ENCODE measurements around the gene SLC25A47.
"Not testable (repeated sequence)": the region's sequence is repeated elsewhere in the genome, so short reads cannot be mapped to it uniquely, and the experiment has no call there.

SLC25A47 gene

GRCh38 chr14:100309028-100309737, 14.0 kb upstream of the SLC25A47 start:
- TF ChIP-seq CTCF (IDR thresholded peaks at IDR 0.05; ENCODE audit: low read length) (no peak), EZH2 (IDR thresholded peaks at IDR 0.05; ENCODE audit: borderline replicate concordance, low read length) (no peak)
- Histone ChIP-seq H3K9me2 (ENCODE audit: low read depth, low read length) (no peaks in the 10 kb centered on the region), H3K27ac (ENCODE audit: low read depth, low read length, poor library complexity, severe bottlenecking) (no peak overlapping the region), H4K20me1 (ENCODE audit: insufficient read depth, low read length) (no peaks in the 10 kb centered on the region), H3K36me3 (ENCODE audit: insufficient read depth, low read length) (no peaks in the 10 kb centered on the region), H3K4me3 (ENCODE audit: low read depth, low read length, poor library complexity, severe bottlenecking) (no peak overlapping the region), H3K79me2 (ENCODE audit: insufficient read depth, low read length) (no peaks in the 10 kb centered on the region), H3K4me1 (ENCODE audit: insufficient read depth, low read length, severe bottlenecking) (peaks cover 26% of the 10 kb centered on the region), H3K9ac (ENCODE audit: low read length) (no peak overlapping the region), H3K9me3 (ENCODE audit: low read length) (no peaks in the 10 kb centered on the region), H3K27me3 (ENCODE audit: insufficient read depth, low read length) (0 out of 2 replicates have a peak, but pooled peaks cover 5% of the 10 kb centered on the region), H3K4me2 (ENCODE audit: low read length) (no peak overlapping the region), H3F3A (ENCODE audit: insufficient read depth, low read length) (no peaks in the 10 kb centered on the region), H2AFZ (ENCODE audit: low read length) (no peak overlapping the region)

- not testable (repeated sequence) for H3K9me2 ChIP-seq (ENCODE audit: low read depth, low read length); H2AFZ ChIP-seq (ENCODE audit: low read length); H3K4me2 ChIP-seq (ENCODE audit: low read length); H3K79me2 ChIP-seq (ENCODE audit: insufficient read depth, low read length); H3K9ac ChIP-seq (ENCODE audit: low read length); H3K4me1 ChIP-seq (ENCODE audit: insufficient read depth, low read length, severe bottlenecking); H3F3A ChIP-seq (ENCODE audit: insufficient read depth, low read length); H3K27me3 ChIP-seq (ENCODE audit: insufficient read depth, low read length); H3K4me3 ChIP-seq (ENCODE audit: low read depth, low read length, poor library complexity, severe bottlenecking); H4K20me1 ChIP-seq (ENCODE audit: insufficient read depth, low read length); H3K9me3 ChIP-seq (ENCODE audit: low read length); H3K27ac ChIP-seq (ENCODE audit: low read depth, low read length, poor library complexity, severe bottlenecking); H3K36me3 ChIP-seq (ENCODE audit: insufficient read depth, low read length)
Observed at GRCh38 chr14:100312110-100312876, 10.8 kb upstream of the SLC25A47 start.

DNA sequence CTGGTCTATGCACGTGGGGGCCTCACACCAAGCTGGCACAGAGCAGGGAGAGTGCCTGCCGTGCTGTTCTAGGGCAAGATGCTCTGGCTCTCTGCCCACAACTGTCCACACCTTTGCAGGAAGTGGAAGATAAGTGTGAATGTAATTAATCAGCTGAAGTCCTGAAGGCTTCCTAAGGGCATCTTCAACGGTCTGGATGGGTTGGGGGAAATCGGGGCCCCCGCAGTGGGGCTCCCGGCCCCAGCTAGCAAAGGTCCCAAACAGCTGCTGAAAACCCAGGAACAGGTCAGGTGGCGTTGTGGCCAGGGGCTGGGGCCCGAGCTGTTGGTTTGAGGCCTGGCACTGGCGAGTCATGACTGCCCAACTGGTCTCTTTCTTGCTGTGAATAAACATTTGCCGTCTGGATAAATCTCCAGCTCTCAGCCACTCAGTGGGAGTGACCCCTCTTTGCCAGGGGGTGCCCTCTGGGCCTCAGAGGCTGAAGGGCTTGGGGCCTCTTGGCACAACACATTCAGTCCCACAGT, 10.2 kb upstream of the SLC25A47 start:
- Histone ChIP-seq H3K4me1 (ENCODE audit: insufficient read depth, low read length, severe bottlenecking) (peaks cover 6% of the 10 kb centered on the region), H4K20me1 (ENCODE audit: insufficient read depth, low read length) (no peaks in the 10 kb centered on the region), H3F3A (ENCODE audit: insufficient read depth, low read length) (no peaks in the 10 kb centered on the region), H3K4me3 (ENCODE audit: low read depth, low read length, poor library complexity, severe bottlenecking) (no peak overlapping the region), H3K9ac (ENCODE audit: low read length) (no peak overlapping the region), H2AFZ (ENCODE audit: low read length) (no peak overlapping the region), H3K9me3 (ENCODE audit: low read length) (no peaks in the 10 kb centered on the region), H3K79me2 (ENCODE audit: insufficient read depth, low read length) (no peaks in the 10 kb centered on the region), H3K9me2 (ENCODE audit: low read depth, low read length) (no peaks in the 10 kb centered on the region), H3K4me2 (ENCODE audit: low read length) (no peak overlapping the region), H3K27ac (ENCODE audit: low read depth, low read length, poor library complexity, severe bottlenecking) (no peak overlapping the region), H3K36me3 (ENCODE audit: insufficient read depth, low read length) (no peaks in the 10 kb centered on the region), H3K27me3 (ENCODE audit: insufficient read depth, low read length) (no peaks in the 10 kb centered on the region; the same call in 1 of the 2 replicates)
- TF ChIP-seq CTCF (IDR thresholded peaks at IDR 0.05; ENCODE audit: low read length) (no peak), EZH2 (IDR thresholded peaks at IDR 0.05; ENCODE audit: borderline replicate concordance, low read length) (no peak)
